LNCAP (cell line): ENCODE data around the gene HDGFL2.

Experiments used
- CTCF ChIP-seq: fragments of 450-650 bp; IDR thresholded peaks from 2 replicates; pipeline ENCODE4 v1.5.1; 2017; ENCODE audit warnings: mild to moderate bottlenecking

The HDGFL2 gene

GRCh38 chr19:4477034-4477801 is 5.1 kb downstream of the HDGFL2 start:
- TF ChIP-seq CTCF, result no peak

- TF ChIP-seq CTCF, result no peak
Measured at GRCh38 chr19:4482721-4483364, 10.7 kb downstream of the HDGFL2 start.

- no peak for TF ChIP-seq CTCF
Measured at GRCh38 chr19:4483385-4483784, 11.3 kb downstream of the HDGFL2 start.

GRCh38 chr19:4487572-4487971 is 15.5 kb downstream of the HDGFL2 start:
- no peak for TF ChIP-seq CTCF

- TF ChIP-seq CTCF, result no peak
Measured at GRCh38 chr19:4488496-4488895, 16.4 kb downstream of the HDGFL2 start.

GRCh38 chr19:4491446-4491845 is 19.3 kb downstream of the HDGFL2 start:
- TF ChIP-seq CTCF, result no peak

GRCh38 chr19:4492337-4493103 is 20.4 kb downstream of the HDGFL2 start:
- TF ChIP-seq CTCF, result no peak
